Prostate gland (tissue), 2 donors: ENCODE data around the gene TRIO. TPM values are rescaled to one million over a fixed set of nuclear protein-coding genes. Genes with fewer than 3 reads are reported as not detected.

Experiments used
- DNase-seq: peaks from one replicate; pipeline ENCODE4 v3.0.0-alpha.2; 2019; ENCODE audit warnings: low spot score
- H3K27ac ChIP-seq, 2 donors: fragments of 200-600 bp; sonication (generic); 2 replicates each; pipeline ENCODE4 v1.5.1; 2017 to 2019
- H3K27me3 ChIP-seq: fragments of 200-600 bp; sonication (generic); replicated peaks from 2 replicates; pipeline ENCODE4 v1.5.1; 2019; ENCODE audit not compliant: insufficient read depth
- H3K36me3 ChIP-seq, 2 donors: fragments of 200-600 bp; sonication (generic); 1 replicate in 1 of 2; 2 replicates in 1 of 2; pipeline versions ENCODE4 v1.5.1 to v1.8.1; 2017 to 2019
- H3K4me1 ChIP-seq: fragments of 200-600 bp; sonication (generic); replicated peaks from 2 replicates; pipeline ENCODE4 v1.5.1; 2019
- H3K4me3 ChIP-seq, 2 donors: fragments of 200-600 bp; sonication (generic); 2 replicates each; pipeline ENCODE4 v1.5.1; 2017 to 2019
- H3K9me3 ChIP-seq: fragments of 200-600 bp; sonication (generic); 2 replicates; pipeline ENCODE4 v1.5.1; 2017
- POLR2A ChIP-seq: fragments of 450-650 bp; IDR thresholded peaks from one replicate; pipeline ENCODE4 v1.6.1; 2016; ENCODE audit warnings: antibody characterized with exemption, mild to moderate bottlenecking
- POLR2AphosphoS5 ChIP-seq: sonication (generic); formaldehyde crosslinking; IDR thresholded peaks from one replicate; pipeline ENCODE4 v1.6.1; 2017; ENCODE audit warnings: antibody characterized with exemption
- WGBS: methylation state at CpG from one replicate; pipeline ENCODE4 v1.1.5; 2018; 5-methylcytosine and 5-hydroxymethylcytosine counted together
- intact Hi-C: fragments of 100-400 bp; cut with DNase I; formaldehyde crosslinking; loops from one replicate; pipeline ENCODE4 v1.14.2; 2022
- total RNA-seq, 2 donors: library from RNA; depleted of rRNA; stranded (reverse); fragments of >200 nt; gene quantifications; one replicate each; pipeline ENCODE4 v1.1.0, GENCODE V29; 2016
- TF ChIP-seq, protein P1 (sequence below), 4 experiments: fragments of 200-600 bp in 2 of 4; fragments of 450-650 bp in 2 of 4; sonication (generic) in 2 of 4; IDR thresholded peaks; 1 replicate in 3 of 4; 2 replicates in 1 of 4; pipeline ENCODE4 v1.5.1; 2016 to 2019; ENCODE audit warnings: antibody characterized with exemption in 4 of 4, mild to moderate bottlenecking in 2 of 4, moderate library complexity in 2 of 4

TRIO gene
- total RNA-seq, 2 donors from 2014 or later: 90.3 to 197 TPM

DNA sequence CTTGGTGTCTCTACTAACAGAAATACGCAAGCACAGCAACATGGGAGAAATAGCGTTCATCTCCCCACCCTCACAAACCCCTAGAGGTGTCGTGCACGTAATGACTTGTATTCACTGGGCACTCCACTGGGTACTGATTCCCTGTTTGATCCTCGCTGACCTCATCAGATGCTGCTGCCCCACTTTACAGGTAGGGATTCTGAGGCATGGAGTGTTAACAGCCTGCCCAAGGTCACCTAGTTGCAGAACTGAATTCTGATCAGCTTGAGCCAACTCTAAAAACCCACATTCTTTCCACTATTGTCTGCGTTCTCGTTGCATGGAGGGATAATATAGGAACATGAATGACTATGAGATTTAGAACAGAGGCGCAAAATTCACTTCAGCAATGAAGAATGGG is 96.3 kb downstream of the TRIO start:
- H3K4me3 ChIP-seq: no peak overlapping the region
- H3K9me3 ChIP-seq: no peaks in the 10 kb centered on the region
- no peak overlapping the region for H3K27ac ChIP-seq
- WGBS: 91% methylated on average over 8 of the region's 8 CpGs
- no peaks in the 10 kb centered on the region for H3K4me1 ChIP-seq
- no peaks in the 10 kb centered on the region for H3K27me3 ChIP-seq
- H3K36me3 ChIP-seq: no peaks in the 10 kb centered on the region
- TF ChIP-seq, protein P1, sequence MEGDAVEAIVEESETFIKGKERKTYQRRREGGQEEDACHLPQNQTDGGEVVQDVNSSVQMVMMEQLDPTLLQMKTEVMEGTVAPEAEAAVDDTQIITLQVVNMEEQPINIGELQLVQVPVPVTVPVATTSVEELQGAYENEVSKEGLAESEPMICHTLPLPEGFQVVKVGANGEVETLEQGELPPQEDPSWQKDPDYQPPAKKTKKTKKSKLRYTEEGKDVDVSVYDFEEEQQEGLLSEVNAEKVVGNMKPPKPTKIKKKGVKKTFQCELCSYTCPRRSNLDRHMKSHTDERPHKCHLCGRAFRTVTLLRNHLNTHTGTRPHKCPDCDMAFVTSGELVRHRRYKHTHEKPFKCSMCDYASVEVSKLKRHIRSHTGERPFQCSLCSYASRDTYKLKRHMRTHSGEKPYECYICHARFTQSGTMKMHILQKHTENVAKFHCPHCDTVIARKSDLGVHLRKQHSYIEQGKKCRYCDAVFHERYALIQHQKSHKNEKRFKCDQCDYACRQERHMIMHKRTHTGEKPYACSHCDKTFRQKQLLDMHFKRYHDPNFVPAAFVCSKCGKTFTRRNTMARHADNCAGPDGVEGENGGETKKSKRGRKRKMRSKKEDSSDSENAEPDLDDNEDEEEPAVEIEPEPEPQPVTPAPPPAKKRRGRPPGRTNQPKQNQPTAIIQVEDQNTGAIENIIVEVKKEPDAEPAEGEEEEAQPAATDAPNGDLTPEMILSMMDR (IDR thresholded peaks at IDR 0.05): no peak
- TF ChIP-seq POLR2A (no peak), POLR2AphosphoS5 (no peak)
- intact Hi-C loops: no loop called here
- no peak for DNase-seq

DNA sequence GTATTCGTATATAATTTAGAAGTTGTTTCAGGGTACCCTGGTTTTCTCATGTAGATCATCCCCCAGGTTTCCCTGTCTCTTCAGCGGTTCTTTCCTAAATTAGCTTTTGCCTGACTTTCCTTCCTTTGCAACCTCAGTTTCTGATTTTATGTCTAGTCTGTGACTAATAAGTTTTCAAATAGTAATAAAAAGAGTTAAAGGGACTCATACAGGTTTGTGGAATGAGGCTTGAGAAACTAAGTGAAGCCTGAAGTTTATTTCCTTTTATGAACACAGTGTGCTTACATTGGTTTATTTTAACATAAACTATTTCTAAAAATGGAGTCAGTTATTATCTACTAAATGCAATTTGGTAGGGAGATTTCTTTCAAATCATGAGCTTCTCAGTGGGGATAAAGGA is 96.8 kb downstream of the TRIO start:
- Histone ChIP-seq H3K36me3 (no peaks in the 10 kb centered on the region), H3K4me3 (no peak overlapping the region), H3K4me1 (no peaks in the 10 kb centered on the region), H3K27ac (no peak overlapping the region), H3K27me3 (no peaks in the 10 kb centered on the region), H3K9me3 (no peaks in the 10 kb centered on the region)
- DNase-seq: no peak
- TF ChIP-seq, protein P1 (IDR thresholded peaks at IDR 0.05): no peak
- TF ChIP-seq POLR2AphosphoS5 (no peak), POLR2A (no peak)
- 65% methylated on average over 2 of the region's 2 CpGs for WGBS
- intact Hi-C loops: no loop called here

DNA sequence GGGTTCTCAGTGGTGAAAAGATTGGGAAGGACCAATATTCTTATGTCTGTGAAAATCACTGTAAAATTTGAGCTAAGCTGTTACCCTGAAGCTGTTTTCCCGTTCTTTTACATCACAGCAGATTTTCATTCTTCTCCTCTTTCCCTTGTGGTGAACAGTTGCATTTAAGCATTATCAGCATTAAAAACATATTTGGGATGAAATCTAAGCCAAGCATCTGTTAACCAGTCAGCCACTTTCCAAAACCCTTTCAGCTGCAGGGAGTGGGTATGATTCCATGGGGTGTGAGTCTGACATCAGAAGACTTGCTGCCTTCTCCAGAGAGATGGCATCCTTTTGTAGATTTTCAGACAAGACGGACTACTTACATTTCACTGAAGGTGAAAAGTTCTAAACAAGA is 97.2 kb downstream of the TRIO start:
- Histone ChIP-seq H3K27me3 (no peaks in the 10 kb centered on the region), H3K27ac (no peak overlapping the region), H3K9me3 (no peaks in the 10 kb centered on the region), H3K4me3 (no peak overlapping the region), H3K4me1 (no peaks in the 10 kb centered on the region), H3K36me3 (no peaks in the 10 kb centered on the region)
- DNase-seq: no peak
- intact Hi-C loops: no loop called here
- no peak for TF ChIP-seq POLR2AphosphoS5
- TF ChIP-seq, protein P1 (IDR thresholded peaks at IDR 0.05): no peak
- no peak for TF ChIP-seq POLR2A
- WGBS: 75% methylated on average over 2 of the region's 2 CpGs

DNA sequence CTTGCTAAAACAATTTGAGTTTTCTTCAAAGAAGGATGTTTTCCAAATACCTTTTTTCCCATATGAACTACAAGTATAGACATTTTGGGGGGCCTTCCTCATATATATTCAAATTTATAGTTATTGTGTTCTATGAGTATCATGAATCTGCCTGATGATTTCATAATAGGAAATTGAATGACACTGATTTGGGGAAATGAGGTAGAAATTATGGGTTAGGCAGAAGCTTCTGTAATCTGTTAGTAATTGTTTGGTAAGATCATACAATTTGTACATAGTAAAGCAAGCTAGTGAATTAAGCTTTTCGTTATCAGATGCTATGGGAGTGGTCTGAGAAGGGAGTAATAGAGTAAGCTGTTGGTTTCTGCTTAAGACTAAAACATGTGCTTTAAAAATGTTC is 98.0 kb downstream of the TRIO start:
- WGBS: 86% methylated on average over 1 of the region's 1 CpG
- no peaks in the 10 kb centered on the region for H3K27me3 ChIP-seq
- no peak overlapping the region for H3K27ac ChIP-seq
- H3K9me3 ChIP-seq: no peaks in the 10 kb centered on the region
- intact Hi-C loops: no loop called here
- H3K4me3 ChIP-seq: no peak overlapping the region
- no peak for TF ChIP-seq POLR2A
- no peak for TF ChIP-seq POLR2AphosphoS5
- TF ChIP-seq, protein P1 (IDR thresholded peaks at IDR 0.05): no peak
- no peaks in the 10 kb centered on the region for H3K36me3 ChIP-seq
- H3K4me1 ChIP-seq: no peaks in the 10 kb centered on the region
- no peak for DNase-seq

DNA sequence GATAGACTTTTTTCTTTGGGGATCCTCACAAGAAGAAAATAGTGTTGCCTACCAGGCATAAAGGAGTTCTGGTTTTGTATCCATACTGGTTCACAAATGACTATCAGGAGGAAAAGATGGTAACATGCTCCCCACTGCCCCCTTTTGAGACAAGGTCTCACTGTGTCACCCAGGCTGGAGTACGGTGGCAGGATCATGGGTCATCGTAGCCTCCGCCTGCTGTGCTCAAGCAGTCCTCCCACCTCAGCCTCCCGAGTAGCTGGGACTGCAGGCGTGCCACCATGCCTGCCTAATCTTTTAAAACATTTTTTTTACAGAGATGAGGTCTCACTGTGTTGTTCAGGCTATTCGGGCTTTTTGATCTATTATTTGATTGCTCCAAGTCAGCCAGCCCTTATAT is 99.3 kb downstream of the TRIO start:
- no peaks in the 10 kb centered on the region for H3K4me1 ChIP-seq
- H3K27me3 ChIP-seq: no peaks in the 10 kb centered on the region
- intact Hi-C loops: no loop called here
- H3K36me3 ChIP-seq: no peaks in the 10 kb centered on the region
- 94% methylated on average over 6 of the region's 6 CpGs for WGBS
- no peaks in the 10 kb centered on the region for H3K9me3 ChIP-seq
- no peak for DNase-seq
- TF ChIP-seq POLR2AphosphoS5 (no peak), POLR2A (no peak)
- TF ChIP-seq, protein P1 (IDR thresholded peaks at IDR 0.05): no peak
- no peak overlapping the region for H3K27ac ChIP-seq
- no peak overlapping the region for H3K4me3 ChIP-seq
